NCI-H1694 (cell line): ENCODE results near the gene MOV10.
"Not testable (repeated sequence)": the region's sequence is repeated elsewhere in the genome, so short reads cannot be mapped to it uniquely, and the experiment has no call there.

ENCODE experiments used
- DNase-seq: peaks from one replicate; lab custom pipeline; 2025; lab: John Stamatoyannopoulos, UW

MOV10 gene

DNA sequence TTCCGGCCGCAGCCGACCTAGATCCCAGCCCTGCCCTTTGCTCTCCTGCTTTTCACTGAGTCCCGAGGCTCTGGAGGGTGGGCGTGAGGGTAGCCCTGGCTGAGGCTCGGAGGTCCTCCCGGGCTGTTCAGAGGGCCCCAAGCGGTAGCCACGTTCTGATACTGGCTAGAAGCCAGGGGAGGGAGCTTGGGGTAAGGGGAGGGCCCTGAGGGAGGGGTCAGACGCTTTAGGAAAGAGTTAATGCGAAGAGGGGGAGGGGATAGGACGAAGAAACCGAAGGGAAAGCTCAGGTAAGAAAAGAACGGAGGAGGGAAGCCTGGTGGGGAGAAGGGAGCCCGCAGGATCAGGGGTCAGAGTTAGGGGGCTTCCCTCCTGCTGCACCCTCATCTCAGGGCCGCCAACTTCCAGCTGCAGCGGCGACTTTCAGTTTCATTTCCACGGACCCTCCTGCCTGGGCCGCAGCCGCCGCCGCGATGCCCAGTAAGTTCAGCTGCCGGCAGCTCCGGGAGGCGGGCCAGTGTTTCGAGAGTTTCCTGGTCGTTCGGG lies at the start of gene MOV10:
Gene MOV10, plus strand, starts transcription at position 220 of the 546 bp plus-strand sequence. Its CDS starts 254 bp downstream, at position 474.
- peak; percentile 55 for DNase-seq

DNA sequence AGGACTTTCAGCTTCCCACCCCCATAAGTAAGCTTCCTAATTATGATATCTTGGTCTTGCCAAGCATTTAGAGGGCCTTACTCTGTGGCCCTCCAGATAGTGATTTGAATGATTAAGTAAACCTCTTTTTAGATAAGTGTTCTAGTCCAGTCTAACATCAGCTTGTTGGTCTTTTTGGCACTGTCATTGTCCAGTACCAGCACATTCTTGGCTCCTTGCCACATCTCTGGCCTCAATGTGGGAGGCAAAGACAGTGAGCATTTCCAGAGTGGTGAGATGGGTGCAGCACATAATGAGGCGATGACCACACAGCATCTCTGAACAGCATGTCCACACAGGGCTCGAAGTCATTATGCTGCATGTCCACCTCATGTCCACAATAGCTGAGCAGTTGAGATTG lies 48.8 kb upstream of the MOV10 start:
- DNase-seq = no peak

- DNase-seq = no peak
These were observed 48.3 kb upstream of the MOV10 start for GRCh38 chr1:112626193-112626592.

DNA sequence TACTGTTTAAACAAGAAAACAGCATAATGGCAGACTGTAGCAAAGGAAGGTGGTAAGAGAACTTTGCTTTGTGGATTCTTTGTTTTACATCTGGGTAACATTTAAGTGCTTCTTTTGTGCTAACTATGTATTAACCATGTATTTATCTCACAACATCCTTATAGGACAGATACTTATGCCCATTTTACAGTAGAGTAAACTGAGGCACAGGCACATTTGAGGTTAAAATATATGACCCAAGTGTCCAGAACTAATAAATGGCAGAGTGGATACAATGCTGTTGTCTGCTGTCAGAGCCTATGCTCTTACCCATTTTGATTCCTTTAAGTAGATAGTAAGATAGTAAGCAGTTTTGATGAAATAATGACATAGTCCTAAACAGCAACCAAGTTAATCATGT lies 47.6 kb upstream of the MOV10 start:
- DNase-seq = no peak

GRCh38 chr1:112628516-112628915 lies 45.9 kb upstream of the MOV10 start:
- no peak for DNase-seq

- DNase-seq = no peak
These were observed 45.2 kb upstream of the MOV10 start for GRCh38 chr1:112629256-112629655.

GRCh38 chr1:112633628-112634027 lies 40.8 kb upstream of the MOV10 start:
- no peak for DNase-seq

DNA sequence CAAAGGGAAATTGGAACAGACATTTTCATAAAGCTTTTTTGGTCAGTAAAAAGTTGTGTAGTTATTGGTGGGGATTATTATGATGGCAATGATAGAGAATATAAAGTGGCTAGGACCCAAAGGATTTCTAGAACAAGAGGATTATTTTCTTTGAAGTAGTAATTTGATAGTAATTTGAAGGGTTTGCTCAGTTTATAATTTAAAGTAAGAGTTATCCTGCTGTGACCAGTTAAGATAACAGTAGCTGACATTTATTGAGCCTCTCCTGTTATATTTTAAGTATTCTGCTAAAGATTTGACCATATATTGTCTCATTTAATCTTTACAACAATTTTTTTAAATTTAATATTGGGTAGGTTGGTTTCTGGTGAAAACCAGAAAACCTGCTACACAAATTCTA lies 40.1 kb upstream of the MOV10 start:
- DNase-seq = no peak

- DNase-seq = no peak
These were observed 38.4 kb upstream of the MOV10 start for GRCh38 chr1:112636056-112636455.

DNA sequence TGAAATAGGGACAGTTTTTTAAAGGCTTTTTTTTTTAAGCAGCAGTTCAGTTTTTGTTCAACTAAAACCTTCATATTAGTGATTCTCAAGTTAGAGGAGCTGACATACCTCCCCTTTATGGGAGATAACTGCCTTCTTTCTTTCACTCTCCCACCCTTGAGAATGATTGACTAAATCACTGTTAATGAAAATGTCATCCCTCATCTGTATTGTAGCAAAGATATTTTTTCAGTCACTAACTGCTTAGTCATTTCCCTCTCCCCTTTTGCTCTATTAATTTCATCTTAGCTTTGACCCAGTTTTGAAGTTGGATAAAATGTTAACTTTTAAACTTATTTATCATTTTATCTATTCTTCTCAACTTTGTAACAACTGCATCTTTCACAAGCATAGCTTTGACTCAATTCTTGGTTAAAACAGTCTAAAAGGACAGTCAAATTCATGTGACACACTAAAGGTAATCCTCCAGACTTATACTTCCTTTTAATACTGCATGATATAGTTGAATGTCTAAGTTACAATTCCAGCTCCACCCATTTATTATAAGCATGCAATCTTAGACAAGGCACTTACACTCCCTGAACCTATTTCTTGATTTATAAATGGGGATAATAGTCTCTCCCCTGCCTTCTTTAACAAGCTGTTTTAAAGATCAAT lies 37.7 kb upstream of the MOV10 start:
- DNase-seq = no peak

- DNase-seq = no peak
These were observed 37.0 kb upstream of the MOV10 start for GRCh38 chr1:112637254-112638109.

DNA sequence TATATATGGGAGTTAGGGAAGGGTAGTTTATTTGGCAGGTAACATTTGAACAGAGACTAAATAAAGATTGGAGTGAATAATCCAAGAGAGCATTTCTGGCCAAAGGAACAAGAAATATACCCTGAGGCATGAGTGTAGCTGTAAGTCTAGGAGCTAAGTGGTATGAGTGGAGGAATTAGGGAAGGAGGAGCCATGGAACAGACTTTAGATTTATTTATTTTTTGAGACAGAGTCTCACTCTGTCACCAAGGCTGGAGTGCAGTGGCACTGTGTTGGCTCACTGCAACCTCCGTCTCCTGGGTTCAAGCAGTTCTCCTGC lies 36.4 kb upstream of the MOV10 start:
- DNase-seq = no peak

GRCh38 chr1:112640437-112640836 lies 34.0 kb upstream of the MOV10 start:
- not testable (repeated sequence) for DNase-seq

DNA sequence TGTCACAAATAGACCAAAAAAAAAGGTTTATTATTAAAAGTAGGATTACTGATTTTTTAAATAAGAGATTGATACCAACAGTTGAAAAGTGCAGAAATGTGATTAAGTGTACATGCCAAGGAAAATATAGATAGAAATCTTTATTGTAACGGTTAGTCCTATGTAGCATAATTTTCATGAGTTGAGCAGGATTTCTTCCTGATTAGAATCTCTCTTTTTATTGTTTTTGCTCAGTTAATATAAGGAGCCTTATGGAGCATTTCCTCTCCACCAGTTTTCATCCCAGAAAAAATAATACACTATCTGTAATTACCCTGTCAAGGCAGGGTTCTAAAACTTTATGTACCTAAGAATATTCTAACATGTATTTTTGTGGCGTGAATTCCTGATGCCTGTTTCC lies 31.4 kb upstream of the MOV10 start:
- no peak for DNase-seq

DNA sequence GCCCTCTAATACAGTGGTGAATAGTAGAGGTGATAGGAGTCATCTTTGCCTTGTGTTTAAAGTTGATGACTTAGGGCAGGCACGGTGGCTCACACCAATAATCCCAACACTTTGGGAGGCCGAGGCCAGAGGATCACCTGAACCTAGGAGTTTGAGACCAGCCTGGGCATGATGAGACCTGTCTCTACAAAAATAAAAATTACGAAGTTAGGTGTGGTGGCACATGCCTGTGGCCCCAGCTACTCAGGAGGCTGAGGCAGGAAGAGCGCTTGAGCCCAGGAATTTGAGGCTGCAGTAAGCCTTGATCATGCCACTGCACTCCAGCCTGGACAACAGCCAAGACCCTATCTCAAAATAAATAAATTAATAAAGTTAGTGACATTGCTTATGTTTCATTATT lies 28.2 kb upstream of the MOV10 start:
- no peak for DNase-seq

DNA sequence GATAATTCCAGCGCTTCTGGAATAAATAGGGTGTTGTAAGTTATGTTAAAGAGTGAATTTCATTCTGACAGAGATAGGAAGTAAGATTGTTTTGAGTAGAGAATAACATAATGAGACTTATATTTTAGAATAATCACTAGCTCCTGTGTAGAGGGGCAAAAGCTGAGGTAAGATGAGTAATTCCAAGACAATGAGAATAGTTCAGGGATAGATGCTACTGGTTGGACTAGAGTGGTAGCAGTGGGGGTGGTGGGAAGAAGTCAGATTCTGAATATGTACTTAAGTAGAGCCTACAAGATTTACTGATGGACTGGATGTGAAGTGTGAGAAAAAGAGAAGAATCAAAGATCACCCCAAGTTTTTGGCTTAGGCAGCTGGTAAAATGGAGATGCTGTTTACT lies 23.3 kb upstream of the MOV10 start:
- no peak for DNase-seq

GRCh38 chr1:112665857-112666256 lies 8.6 kb upstream of the MOV10 start:
- DNase-seq = no peak

DNA sequence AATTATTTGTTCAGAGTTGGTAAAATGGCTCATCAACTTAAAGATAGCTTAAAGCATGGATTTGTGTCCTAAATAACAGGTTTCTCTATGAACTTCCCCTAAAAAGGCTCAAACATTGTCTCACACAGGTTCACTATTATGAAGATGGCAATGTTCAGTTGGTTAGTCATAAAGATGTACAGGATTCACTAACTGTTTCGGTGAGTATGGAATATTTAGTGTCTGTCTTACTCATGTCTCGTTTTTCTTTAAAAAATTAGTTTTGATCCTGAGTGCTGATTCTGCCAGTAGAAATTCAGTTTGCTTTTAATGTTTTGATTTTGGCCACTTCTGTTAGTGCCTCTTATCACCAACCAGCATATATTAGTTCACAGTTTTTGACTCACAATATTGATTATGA lies 7.5 kb upstream of the MOV10 start:
- no peak for DNase-seq

GRCh38 chr1:112672009-112672408 lies 2.5 kb upstream of the MOV10 start:
- DNase-seq = no peak

DNA sequence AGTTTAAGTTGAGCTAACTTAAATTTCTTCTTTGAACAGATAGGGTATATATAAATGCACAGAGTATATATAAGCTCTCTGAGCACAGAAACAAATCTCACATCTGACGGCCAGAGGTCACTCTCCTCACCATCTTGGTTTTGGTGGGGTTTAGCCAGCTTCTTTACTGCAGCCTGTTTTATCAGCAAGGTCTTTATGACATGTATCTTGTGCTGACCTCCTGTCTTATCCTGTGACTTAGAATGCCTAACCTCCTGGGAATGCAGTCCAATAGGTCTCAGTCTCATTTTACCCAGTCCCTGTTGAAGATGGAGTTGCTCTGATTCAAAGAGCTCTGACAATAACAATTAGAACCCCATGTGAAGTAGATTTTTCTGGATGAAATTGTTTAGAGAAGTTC lies 1.6 kb upstream of the MOV10 start:
- DNase-seq = no peak

DNA sequence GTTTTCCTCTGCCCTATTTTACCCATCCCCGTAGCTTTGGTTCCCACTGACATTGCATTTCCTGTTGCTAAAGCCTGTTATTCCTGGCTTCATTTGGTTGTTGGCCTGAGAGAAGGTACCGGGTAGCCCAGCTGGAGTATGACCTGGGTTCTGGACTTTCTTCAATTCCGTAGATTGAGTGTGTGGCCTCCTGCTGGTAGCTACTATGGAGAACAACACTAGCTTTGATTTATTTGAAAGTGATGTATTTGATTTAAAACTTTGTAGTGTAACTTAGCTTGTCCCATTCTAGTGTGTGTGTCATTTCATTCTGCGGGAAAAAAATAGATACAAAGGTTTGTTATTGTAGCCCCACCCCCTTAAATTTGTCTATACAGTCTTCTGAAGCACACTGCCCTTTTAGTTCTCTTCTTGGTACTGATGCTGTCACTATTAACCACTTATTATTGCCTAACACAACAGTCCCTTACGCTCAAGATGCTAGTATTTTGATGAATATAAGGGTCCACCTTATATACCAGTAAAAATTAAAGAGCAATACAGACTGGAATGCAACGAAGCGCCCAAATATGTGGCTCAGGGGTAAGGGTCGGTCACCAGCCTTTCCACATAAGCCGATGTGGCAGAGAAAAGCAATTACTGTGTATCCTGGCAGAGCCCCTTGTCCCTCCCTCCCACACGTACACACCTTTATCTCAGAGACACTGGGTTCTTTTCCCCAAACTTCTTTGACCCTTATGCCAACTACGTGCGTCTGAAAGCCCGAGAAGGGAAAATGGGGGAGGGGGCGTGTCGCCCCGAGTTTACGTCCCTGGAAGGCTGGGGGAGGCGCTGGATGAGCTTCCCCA lies 643 bp upstream of the MOV10 start:
- no peak for DNase-seq

GRCh38 chr1:112674986-112675727 lies 698 bp downstream of the MOV10 start:
- no peak for DNase-seq
